Measurements from ENCODE around the gene SNCAIP.
"Not testable (repeated sequence)": the region's sequence is repeated elsewhere in the genome, so short reads cannot be mapped to it uniquely, and the experiment has no call there.

The SNCAIP gene

DNA sequence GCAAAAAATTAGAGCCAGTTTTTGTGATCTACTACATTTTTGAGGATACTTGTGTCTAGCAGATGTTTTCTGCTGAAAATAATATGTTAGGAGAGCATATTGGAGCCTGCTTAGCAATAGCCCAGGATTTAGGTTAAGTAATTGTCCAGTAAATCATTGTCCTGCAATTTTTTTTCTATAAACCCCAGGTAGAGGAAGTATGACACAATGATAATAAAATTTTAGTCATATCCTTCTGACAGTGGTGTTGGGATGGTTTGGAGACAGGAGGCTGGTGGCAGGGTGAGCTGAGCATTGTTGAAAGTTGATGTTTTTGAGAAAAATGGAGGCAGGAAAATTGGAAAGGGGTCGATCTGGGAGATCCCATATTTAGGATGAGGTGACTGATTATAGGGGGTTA lies 3.5 kb downstream of the SNCAIP start:
- DNase-seq (ENCODE audit: low read depth): no peak

GRCh38 chr5:122316656-122317055 lies 4.6 kb downstream of the SNCAIP start:
- DNase-seq (ENCODE audit: low read depth): no peak

- no peak for DNase-seq (ENCODE audit: low read depth)
Observed at GRCh38 chr5:122319897-122320296, 7.9 kb downstream of the SNCAIP start.

DNA sequence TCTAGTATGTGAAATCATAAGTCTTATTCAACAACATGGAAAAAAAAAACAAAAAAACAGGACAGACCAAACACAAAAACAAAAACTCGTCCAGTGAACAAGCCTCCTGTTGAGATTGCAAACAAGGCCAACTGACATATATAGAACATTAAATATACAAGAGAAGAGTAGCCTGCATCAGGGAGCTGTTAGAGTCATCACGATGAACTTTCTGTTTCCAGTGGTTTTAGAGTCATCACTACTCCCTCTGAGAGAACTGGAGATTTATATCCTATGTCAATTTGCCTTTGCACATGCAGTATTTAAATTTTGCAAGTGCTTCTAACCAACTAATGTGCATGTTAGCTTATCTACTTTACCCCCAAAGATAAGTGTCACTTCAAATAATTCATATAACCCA lies 9.9 kb downstream of the SNCAIP start:
- DNase-seq (ENCODE audit: low read depth): no peak

GRCh38 chr5:122322801-122323548 lies 10.9 kb downstream of the SNCAIP start:
- DNase-seq (ENCODE audit: low read depth): no peak

DNA sequence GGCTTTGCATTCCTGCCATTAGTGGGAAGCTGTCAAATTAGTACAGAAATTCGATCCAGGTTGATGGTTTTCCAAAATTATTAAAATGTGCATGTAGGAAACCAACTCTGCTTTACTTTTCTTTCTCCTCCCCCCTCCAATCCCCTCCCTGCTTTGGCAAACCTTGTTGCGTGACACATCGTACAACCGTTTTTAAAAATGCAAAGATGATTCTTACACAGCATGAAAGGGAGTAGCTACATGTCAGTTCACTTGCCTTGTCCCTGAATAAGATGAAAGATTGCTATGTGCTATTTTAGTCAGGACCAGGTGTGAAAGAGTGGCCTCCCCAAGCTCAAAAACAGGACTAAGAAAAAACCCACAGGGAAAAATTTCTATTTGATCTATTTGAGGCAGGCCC lies 11.7 kb downstream of the SNCAIP start:
- DNase-seq (ENCODE audit: low read depth): no peak

GRCh38 chr5:122327110-122327509 lies 15.1 kb downstream of the SNCAIP start:
- no peak for DNase-seq (ENCODE audit: low read depth)

DNA sequence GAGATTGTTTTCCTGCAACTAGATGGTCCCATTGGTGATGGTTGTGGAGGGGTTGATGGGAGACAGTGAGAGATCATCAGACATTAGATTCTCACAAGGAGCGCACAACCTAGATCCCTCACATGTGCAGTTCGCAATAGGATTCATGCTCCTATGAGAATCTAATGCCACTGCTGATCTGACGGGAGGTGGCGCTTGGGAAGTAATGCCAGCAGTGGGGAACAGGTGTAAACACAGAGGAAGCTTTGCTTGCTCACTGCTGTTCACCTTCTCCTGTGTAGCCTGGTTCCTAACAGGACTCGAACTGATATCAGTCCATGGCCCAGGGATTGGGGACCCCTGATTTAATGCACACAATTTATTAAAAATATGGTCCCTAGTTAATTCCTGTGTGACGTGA lies 18.8 kb downstream of the SNCAIP start:
- DNase-seq (ENCODE audit: low read depth): no peak

DNA sequence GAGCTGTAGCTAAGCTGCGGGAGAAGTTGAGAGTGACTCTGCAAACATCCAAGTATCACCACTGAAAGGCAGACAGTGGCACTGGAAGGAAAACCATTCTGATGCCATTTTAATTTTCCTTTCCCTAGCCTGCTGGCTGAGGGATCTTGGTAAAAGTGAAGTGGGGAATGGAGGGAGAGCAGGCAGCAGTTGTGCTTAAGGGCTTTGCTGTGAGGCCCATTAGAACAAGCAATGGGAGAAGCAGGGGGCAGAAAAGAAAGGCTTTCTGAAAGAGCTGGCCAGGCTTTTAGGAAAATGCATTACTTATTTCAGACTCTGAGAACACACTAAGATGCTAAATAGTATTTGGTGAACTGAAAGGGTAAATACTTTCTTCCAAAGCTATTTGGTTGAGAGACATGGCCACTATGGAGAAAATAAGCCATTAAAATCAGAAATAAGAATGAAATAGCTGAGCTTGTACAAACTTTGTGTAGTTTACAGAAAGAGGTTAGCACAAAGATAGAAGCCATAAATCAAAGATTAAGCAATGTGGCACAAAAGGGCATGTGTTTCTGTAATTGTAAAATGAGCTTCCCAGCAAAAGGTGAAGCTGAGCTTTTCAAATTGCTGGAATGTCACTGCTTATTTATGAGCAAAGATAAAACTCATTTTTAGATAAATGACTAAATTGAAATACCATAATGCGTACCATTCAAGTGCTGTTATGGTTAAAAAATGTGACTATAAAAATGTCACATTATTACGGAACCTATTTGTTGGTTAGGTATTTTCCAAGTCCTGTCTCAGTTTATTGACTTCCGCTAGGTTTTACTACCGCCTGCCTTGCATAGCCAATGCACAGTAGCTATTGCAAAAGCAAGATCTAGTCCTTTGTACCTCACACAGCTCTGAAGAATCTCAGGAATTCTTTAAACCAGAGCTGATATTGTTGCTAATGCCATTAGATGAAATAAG lies 20.8 kb downstream of the SNCAIP start:
- no peak for DNase-seq (ENCODE audit: low read depth)

DNA sequence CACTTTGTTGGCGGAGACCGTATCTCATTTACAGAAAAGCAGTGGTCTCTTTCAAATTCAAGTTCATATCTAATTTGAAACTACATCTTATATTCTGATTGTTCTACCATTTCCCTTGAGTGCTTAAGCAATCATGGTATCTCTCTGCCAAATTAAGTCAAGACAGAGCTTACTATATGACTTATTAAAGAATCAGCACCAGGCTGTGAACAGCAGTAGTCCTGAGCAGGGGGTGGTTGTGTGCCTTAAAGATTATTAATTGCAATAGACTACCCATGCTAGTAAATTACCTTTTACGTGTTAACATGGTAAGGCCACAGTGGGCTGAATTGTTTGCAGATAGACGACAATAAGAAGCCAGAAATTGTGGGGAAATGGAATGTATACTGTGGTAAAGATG lies 21.5 kb downstream of the SNCAIP start:
- DNase-seq (ENCODE audit: low read depth): no peak

DNA sequence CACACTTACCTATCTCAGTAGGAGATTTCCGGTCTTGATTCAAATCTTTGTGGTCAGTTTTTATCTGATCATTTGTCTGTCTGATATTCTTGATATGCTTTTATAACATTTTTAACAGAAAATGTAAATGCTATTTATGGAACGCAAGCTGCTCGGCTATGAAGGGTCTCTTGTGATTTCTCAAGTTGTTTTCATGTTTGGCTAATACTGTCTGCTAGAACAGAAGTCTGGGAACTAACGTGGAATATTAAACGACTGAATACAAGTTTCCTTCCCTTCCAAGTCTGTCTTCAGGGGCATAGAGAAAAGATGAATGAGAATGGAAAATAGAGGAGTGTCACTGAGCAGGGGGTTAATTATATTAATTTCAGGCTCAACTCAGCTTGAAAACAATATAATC lies 27.6 kb downstream of the SNCAIP start:
- no peak for DNase-seq (ENCODE audit: low read depth)

- no peak for DNase-seq (ENCODE audit: low read depth)
Observed at GRCh38 chr5:122341087-122341486, 29.1 kb downstream of the SNCAIP start.

DNA sequence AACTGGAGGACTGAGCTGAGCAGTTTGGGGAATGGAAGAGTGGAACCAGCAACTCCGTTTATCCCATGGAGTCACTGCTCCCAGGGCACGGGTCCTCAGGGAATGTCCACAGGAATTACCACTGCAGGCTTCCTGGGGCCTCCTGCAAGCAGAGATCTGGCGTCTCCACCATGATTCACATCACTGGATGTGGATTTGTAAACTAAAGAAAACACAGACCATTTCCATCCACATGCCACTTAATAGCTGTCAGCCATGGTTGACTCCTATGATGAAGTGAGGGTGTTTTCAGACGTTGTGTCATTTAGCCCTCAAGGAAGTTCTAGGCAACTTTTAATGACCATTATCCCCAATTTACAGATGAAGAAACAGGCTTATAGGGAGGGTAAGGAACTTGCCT lies 30.2 kb downstream of the SNCAIP start:
- no peak for DNase-seq (ENCODE audit: low read depth)

DNA sequence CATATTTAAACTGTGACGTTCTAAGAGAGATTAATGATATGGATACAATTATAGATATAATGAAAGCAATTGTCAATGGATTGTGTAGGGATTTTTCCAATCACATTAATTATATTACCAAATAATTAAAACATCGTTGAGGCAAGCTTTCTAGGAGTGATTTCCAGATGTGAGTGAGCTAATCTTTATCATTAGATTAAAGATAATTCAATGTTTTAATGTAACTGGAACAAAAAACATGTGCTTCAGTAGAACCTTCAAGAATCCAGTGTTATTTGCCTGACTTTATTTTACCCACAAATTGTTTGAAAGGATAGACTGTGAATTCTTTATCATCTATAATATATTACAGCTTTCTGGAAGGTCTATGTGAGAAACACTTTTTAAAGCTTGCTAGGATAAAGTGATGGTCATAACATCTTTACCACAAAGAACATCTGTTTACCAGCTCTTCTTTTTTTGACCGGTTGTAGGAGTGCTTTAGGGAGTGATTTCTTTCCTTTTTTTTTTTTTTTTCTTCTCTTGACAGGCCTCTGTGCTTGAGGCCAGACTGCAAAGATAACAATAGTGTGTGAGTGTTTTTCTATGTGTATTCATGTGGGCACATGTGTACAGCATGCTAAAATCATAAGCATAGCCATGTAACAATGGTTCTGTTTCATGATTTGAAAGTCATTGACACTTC lies 35.0 kb downstream of the SNCAIP start:
- DNase-seq (ENCODE audit: low read depth): no peak

DNA sequence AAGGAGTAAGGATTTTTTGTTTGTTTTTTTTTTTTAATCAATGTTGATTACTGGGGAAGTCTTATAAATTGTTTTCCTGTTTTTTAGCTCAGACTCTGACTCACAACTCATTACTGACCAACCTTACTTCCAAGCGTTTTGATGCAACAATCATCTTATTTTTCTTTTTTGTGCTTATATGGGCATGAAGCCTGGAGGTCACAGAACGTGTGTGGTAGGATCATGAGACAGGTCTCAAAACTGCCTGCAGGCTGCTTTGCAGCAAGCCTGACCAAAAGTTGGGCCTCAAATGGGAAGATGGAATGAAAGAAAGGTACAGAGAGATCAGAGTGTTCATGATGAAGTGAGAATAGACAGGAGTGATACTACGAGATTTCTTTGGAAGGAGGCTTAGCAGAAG lies 38.5 kb downstream of the SNCAIP start:
- DNase-seq (ENCODE audit: low read depth): no peak

- no peak for DNase-seq (ENCODE audit: low read depth)
Observed at GRCh38 chr5:122351416-122352157, 39.5 kb downstream of the SNCAIP start.

- DNase-seq (ENCODE audit: low read depth): peak; percentile 25
Observed at GRCh38 chr5:122352331-122352730, 40.3 kb downstream of the SNCAIP start.

GRCh38 chr5:122353361-122353760 lies 41.3 kb downstream of the SNCAIP start:
- not testable (repeated sequence) for DNase-seq (ENCODE audit: low read depth)

- DNase-seq (ENCODE audit: low read depth): no peak
Observed at GRCh38 chr5:122354293-122354692, 42.3 kb downstream of the SNCAIP start.

- DNase-seq (ENCODE audit: low read depth): no peak
Observed at GRCh38 chr5:122355324-122355723, 43.3 kb downstream of the SNCAIP start.

GRCh38 chr5:122356855-122357254 lies 44.8 kb downstream of the SNCAIP start:
- DNase-seq (ENCODE audit: low read depth): no peak

Data from iris pigment epithelial cell (primary cell).